ENCODE measurements around the gene KIF26A. TPM values are rescaled to one million over a fixed set of nuclear protein-coding genes. Genes with fewer than 3 reads are reported as not detected.

The KIF26A gene
- total RNA-seq, 2 donors from 2014 or later, result 1.6 to 13.9 TPM

DNA sequence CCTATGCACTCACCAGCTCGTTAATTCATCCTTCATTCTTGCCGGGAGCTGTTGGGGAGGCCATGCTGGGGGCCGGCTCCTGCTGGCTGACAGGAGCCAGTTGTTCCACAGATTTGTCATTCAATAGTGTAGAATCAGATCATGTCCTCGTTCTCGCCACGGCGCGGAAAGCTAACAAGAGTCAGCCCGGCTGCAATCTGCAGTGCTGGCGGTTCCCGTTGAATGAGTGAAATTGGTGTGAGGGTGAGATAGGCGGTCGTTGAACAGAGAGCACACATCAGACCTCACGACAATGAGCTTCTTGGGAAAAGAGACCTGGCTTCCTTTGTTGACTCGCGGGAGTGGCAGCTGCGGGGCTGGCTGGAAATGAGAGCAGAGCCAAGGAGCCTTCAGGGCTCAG lies 57.5 kb downstream of the KIF26A start:
- DNase-seq (ENCODE audit: low spot score), result no peak
- no peaks in the 10 kb centered on the region for H3K4me1 ChIP-seq (replicated peaks)
- H3K27ac ChIP-seq, result no peak overlapping the region
- no peaks in the 10 kb centered on the region for H3K36me3 ChIP-seq
- H3K27me3 ChIP-seq (replicated peaks; ENCODE audit: insufficient read depth), result no peaks in the 10 kb centered on the region
- WGBS, result 16% methylated on average over 17 of the region's 17 CpGs
- TF ChIP-seq POLR2AphosphoS5 (IDR thresholded peaks at IDR 0.05) (no peak), CTCF (IDR thresholded peaks at IDR 0.05) (no peak), POLR2A (IDR thresholded peaks at IDR 0.05) (no peak)
- H3K9me3 ChIP-seq, result no peaks in the 10 kb centered on the region
- no peak overlapping the region for H3K4me3 ChIP-seq
- intact Hi-C loops (cut with DNase I), result no loop called here

GRCh38 chr14:104196461-104197140 lies 58.2 kb downstream of the KIF26A start:
- H3K27me3 ChIP-seq (replicated peaks; ENCODE audit: insufficient read depth), result no peaks in the 10 kb centered on the region

DNA sequence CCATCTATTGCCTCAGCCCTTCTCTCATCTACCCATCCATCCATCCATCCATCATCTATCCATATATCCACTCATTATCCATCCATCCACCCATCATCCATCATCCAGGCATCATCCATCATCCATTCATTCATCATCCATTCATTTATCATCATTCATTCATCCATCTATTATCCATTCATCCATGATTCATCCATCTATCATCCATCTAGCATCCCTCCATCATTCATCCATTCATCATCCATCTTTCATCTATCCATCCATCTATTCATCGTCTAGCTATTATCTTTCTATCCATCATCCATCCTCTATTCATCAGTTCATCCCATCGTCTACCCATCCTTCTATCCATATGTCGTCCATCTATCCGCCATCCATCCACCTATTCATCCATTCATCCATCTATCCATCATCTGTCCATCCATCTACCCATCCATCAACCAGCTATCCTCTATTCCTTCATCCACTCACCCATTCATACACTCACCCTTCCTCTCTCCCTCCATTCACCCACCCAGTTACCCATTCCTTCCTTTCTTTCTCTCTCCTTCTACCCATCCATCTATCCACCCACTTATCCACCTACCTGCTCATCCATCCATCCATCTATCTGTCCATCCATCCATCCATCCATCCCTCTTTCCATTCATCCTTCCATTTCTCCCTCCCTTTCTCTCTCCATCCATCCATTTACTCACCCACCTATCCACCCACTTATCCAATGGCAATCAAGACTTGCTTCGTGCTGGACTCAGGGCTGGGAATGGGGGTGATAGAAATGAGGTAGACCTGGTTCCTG lies 59.3 kb downstream of the KIF26A start:
- Histone ChIP-seq H3K4me3 (no peak overlapping the region), H3K9me3 (no peaks in the 10 kb centered on the region), H3K4me1 (replicated peaks) (no peaks in the 10 kb centered on the region), H3K27ac (no peak overlapping the region), H3K36me3 (no peaks in the 10 kb centered on the region), H3K27me3 (replicated peaks; ENCODE audit: insufficient read depth) (no peaks in the 10 kb centered on the region)
- intact Hi-C loops (cut with DNase I), result no loop called here
- DNase-seq (ENCODE audit: low spot score), result no peak
- 93% methylated on average over 5 of the region's 5 CpGs for WGBS
- no peak for TF ChIP-seq POLR2A (IDR thresholded peaks at IDR 0.05)
- no peak for TF ChIP-seq CTCF (IDR thresholded peaks at IDR 0.05)
- no peak for TF ChIP-seq POLR2AphosphoS5 (IDR thresholded peaks at IDR 0.05)

More at GRCh38 chr14:104196461-104197140, 58.2 kb downstream of the KIF26A start:
- TF ChIP-seq CTCF (IDR thresholded peaks at IDR 0.05) (no peak), POLR2AphosphoS5 (IDR thresholded peaks at IDR 0.05) (no peak), POLR2A (IDR thresholded peaks at IDR 0.05) (no peak)
- Histone ChIP-seq H3K27ac (no peak overlapping the region), H3K4me1 (replicated peaks) (no peaks in the 10 kb centered on the region), H3K4me3 (no peak overlapping the region), H3K36me3 (no peaks in the 10 kb centered on the region), H3K9me3 (no peaks in the 10 kb centered on the region)
- no peak for DNase-seq (ENCODE audit: low spot score)
- intact Hi-C loops (cut with DNase I), result no loop called here
- WGBS, result 24% methylated on average over 14 of the region's 14 CpGs

DNA sequence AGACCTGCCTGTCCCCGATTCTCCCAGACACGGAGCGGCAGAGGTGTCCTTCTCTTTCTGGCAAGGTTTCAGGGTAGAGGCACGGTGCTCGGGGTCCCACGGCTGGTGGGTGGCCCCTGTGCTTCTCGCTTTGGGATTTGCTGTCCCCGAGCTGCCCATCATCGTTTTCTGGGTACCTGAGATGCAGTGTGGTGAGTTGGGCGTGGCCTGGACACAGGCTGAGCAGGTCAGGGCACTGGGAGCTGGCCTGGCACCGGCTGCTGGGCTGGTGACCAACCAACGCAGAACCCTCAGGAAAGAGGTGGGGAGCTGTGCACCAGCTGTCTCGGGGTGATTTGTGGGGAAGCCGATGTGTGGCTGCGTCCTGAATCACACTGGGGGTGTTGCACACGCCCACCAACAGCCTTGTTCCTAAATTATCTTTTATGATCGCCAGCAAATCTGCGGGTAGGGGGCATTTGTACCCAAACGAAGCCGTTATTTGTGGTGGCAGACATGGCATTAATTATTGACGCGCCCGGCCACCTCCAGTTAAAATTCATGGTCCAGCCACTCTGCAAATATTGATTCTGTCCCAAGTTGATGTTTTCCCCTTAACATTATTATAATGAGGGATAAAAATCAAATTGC lies 61.0 kb downstream of the KIF26A start:
- Histone ChIP-seq H3K4me3 (no peak overlapping the region), H3K9me3 (no peaks in the 10 kb centered on the region), H3K27ac (no peak overlapping the region), H3K4me1 (replicated peaks) (no peaks in the 10 kb centered on the region), H3K27me3 (replicated peaks; ENCODE audit: insufficient read depth) (no peaks in the 10 kb centered on the region), H3K36me3 (no peaks in the 10 kb centered on the region)
- TF ChIP-seq POLR2A (IDR thresholded peaks at IDR 0.05), result no peak
- TF ChIP-seq POLR2AphosphoS5 (IDR thresholded peaks at IDR 0.05), result no peak
- TF ChIP-seq CTCF (IDR thresholded peaks at IDR 0.05), result no peak
- intact Hi-C loops (cut with DNase I), result no loop called here
- 51% methylated on average over 23 of the region's 23 CpGs for WGBS
- no peak for DNase-seq (ENCODE audit: low spot score)

Measured in prostate gland (tissue), 2 donors.